Astrocyte (in vitro differentiated cells and primary cell): ENCODE measurements around the gene ANXA1. TPM values are rescaled to one million over a fixed set of nuclear protein-coding genes. Genes with fewer than 3 reads are reported as not detected.
A peak's percentile ranks its signal among the peaks of the same experiment; 100 is the strongest.

ENCODE experiments used
- DNase-seq: peaks from one replicate; pipeline ENCODE4 v3.0.0-alpha.2; 2010; ENCODE audit warnings: low read depth
- FAIRE-seq: peaks from 2 replicates; lab custom pipeline; 2011; peaks lifted over from hg19 to GRCh38; lab: Jason Lieb, UNC
- H2AFZ ChIP-seq: 2 replicates; pipeline ENCODE4 v1.6.0; 2012; ENCODE audit warnings: low read depth, low read length, inconsistent platforms
- H3K27ac ChIP-seq: 2 replicates; pipeline ENCODE4 v1.5.1; 2011; ENCODE audit warnings: low read depth, low read length, inconsistent platforms
- H3K27me3 ChIP-seq: 2 replicates; pipeline ENCODE4 v1.6.0; 2011; ENCODE audit warnings: low read length, inconsistent platforms; ENCODE audit not compliant: insufficient read depth
- H3K36me3 ChIP-seq: 2 replicates; pipeline ENCODE4 v1.5.1; 2011; ENCODE audit warnings: low read length, inconsistent platforms; ENCODE audit not compliant: insufficient read depth
- H3K4me1 ChIP-seq: 2 replicates; pipeline ENCODE4 v1.5.1; 2011; ENCODE audit warnings: low read length, inconsistent platforms; ENCODE audit not compliant: insufficient read depth
- H3K4me2 ChIP-seq: 2 replicates; pipeline ENCODE4 v1.6.0; 2012; ENCODE audit warnings: low read length, inconsistent platforms
- H3K4me3 ChIP-seq: 2 replicates; pipeline ENCODE4 v1.5.1; 2011; ENCODE audit warnings: low read depth, mild to moderate bottlenecking, low read length, inconsistent platforms; ENCODE audit not compliant: insufficient read depth
- H3K79me2 ChIP-seq: 2 replicates; pipeline ENCODE4 v1.6.0; 2012; ENCODE audit warnings: mild to moderate bottlenecking, low read length, inconsistent platforms; ENCODE audit not compliant: insufficient read depth
- H3K9ac ChIP-seq: 2 replicates; pipeline ENCODE4 v1.6.0; 2012; ENCODE audit warnings: mild to moderate bottlenecking, low read length, inconsistent platforms
- H3K9me3 ChIP-seq: 2 replicates; pipeline ENCODE4 v1.5.1; 2012; ENCODE audit warnings: low read depth, mild to moderate bottlenecking, low read length, inconsistent platforms; ENCODE audit not compliant: insufficient read depth
- H4K20me1 ChIP-seq: 2 replicates; pipeline ENCODE4 v1.6.0; 2012; ENCODE audit warnings: low read length, inconsistent platforms; ENCODE audit not compliant: insufficient read depth
- H3K27ac Mint-ChIP-seq: one replicate; pipeline ENCODE4 v1.8.0; 2021; ENCODE audit warnings: mild to moderate bottlenecking, mixed read lengths; ENCODE audit not compliant: unreplicated experiment
- H3K27me3 Mint-ChIP-seq: one replicate; pipeline ENCODE4 v1.8.0; 2021; ENCODE audit warnings: low read depth, mixed read lengths; ENCODE audit not compliant: unreplicated experiment
- H3K36me3 Mint-ChIP-seq: one replicate; pipeline ENCODE4 v1.8.0; 2021; ENCODE audit warnings: low read depth, mixed read lengths; ENCODE audit not compliant: unreplicated experiment
- H3K4me1 Mint-ChIP-seq: one replicate; pipeline ENCODE4 v1.8.0; 2021; ENCODE audit warnings: low read depth, mixed read lengths; ENCODE audit not compliant: unreplicated experiment
- H3K4me3 Mint-ChIP-seq: one replicate; pipeline ENCODE4 v1.8.0; 2021; ENCODE audit warnings: mild to moderate bottlenecking, moderate library complexity, mixed read lengths; ENCODE audit not compliant: unreplicated experiment
- H3K9me3 Mint-ChIP-seq: one replicate; pipeline ENCODE4 v1.8.0; 2021; ENCODE audit warnings: mild to moderate bottlenecking, mixed read lengths; ENCODE audit not compliant: unreplicated experiment
- CTCF ChIP-seq: IDR thresholded peaks from 2 replicates; pipeline ENCODE4 v1.5.1; 2011; ENCODE audit warnings: low read depth, mild to moderate bottlenecking, inconsistent platforms, low read length, moderate library complexity; ENCODE audit not compliant: insufficient read depth
- EZH2 ChIP-seq: IDR thresholded peaks from 2 replicates; pipeline ENCODE4 v1.6.1; 2012; ENCODE audit warnings: mild to moderate bottlenecking, low read length, inconsistent platforms; ENCODE audit not compliant: insufficient read depth
- total RNA-seq: library from RNA; stranded (reverse); gene quantifications from 2 replicates; pipeline ENCODE4 v1.2.1, GENCODE V29; 2021

Gene ANXA1
- total RNA-seq, 1 donor from 2014 or later, result 637 TPM

DNA sequence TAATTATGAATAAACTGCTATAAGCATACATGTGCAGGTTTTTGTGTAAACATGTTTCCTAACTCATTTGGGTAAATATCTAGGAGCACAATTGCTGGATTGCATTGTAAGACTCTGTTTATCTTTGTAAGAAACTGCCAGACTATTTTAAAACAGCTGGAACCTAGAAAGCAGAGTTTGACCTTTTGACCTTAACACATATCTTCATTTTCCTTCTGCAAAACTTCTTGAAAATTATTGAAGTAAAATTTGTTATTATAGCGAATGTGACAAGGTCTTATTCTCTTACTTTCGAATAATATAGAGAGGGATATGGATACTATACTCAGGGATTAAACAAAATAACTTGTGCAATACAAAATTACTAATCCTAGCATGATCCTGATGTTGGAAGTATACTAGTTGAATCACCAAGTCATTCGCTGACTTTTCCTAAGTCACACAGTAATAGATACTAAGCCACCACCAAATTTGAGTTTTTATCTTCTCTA is 3.2 kb upstream of the ANXA1 start:
- H3K27ac Mint-ChIP-seq, result peak overlapping the region; percentile 93
- H3K36me3 ChIP-seq, result no peaks in the 10 kb centered on the region
- H3K9me3 Mint-ChIP-seq, result no peaks in the 10 kb centered on the region
- H3K27me3 ChIP-seq, result no peaks in the 10 kb centered on the region
- peak overlapping the region; percentile 5 for H3K4me3 ChIP-seq
- no peaks in the 10 kb centered on the region for H3K9me3 ChIP-seq
- H3K4me1 Mint-ChIP-seq, result peaks cover 54% of the 10 kb centered on the region
- H3K4me1 ChIP-seq, result peaks cover 34% of the 10 kb centered on the region
- FAIRE-seq (peak; percentile 80), DNase-seq (no peak)
- H3K4me3 Mint-ChIP-seq, result no peak overlapping the region
- peaks cover 2% of the 10 kb centered on the region for H3K36me3 Mint-ChIP-seq
- H4K20me1 ChIP-seq, result peaks cover 7% of the 10 kb centered on the region
- H3K79me2 ChIP-seq, result peaks cover 26% of the 10 kb centered on the region
- H3K4me2 ChIP-seq, result peak overlapping the region; percentile 75
- peak overlapping the region; percentile 63 for H3K9ac ChIP-seq
- peak overlapping the region; percentile 86 for H3K27ac ChIP-seq
- TF ChIP-seq CTCF (no peak), EZH2 (no peak)
- no peak overlapping the region for H2AFZ ChIP-seq
- H3K27me3 Mint-ChIP-seq, result no peaks in the 10 kb centered on the region

GRCh38 chr9:73149371-73150067 is 2.1 kb upstream of the ANXA1 start:
- Mint-ChIP-seq H3K4me1 (peaks cover 52% of the 10 kb centered on the region), H3K36me3 (peaks cover 4% of the 10 kb centered on the region), H3K27me3 (no peaks in the 10 kb centered on the region), H3K4me3 (peak overlapping the region; percentile 64), H3K9me3 (no peaks in the 10 kb centered on the region), H3K27ac (peak overlapping the region; percentile 93)
- H3K9me3 ChIP-seq, result no peaks in the 10 kb centered on the region
- H3K4me1 ChIP-seq, result peaks cover 35% of the 10 kb centered on the region
- peak; percentile 91 for FAIRE-seq
- H3K9ac ChIP-seq, result peak overlapping the region; percentile 63
- no peak for TF ChIP-seq CTCF
- no peak for TF ChIP-seq EZH2
- peak overlapping the region; percentile 86 for H3K27ac ChIP-seq
- H3K79me2 ChIP-seq, result peaks cover 37% of the 10 kb centered on the region
- H3K36me3 ChIP-seq, result peaks cover under 1% of the 10 kb centered on the region
- H3K27me3 ChIP-seq, result no peaks in the 10 kb centered on the region
- H3K4me2 ChIP-seq, result peak overlapping the region; percentile 75
- DNase-seq, result peak; percentile 89
- H4K20me1 ChIP-seq, result peaks cover 17% of the 10 kb centered on the region
- peak overlapping the region; percentile 5 for H3K4me3 ChIP-seq
- no peak overlapping the region for H2AFZ ChIP-seq

GRCh38 chr9:73152543-73152844 is 829 bp downstream of the ANXA1 start:
- H3K27me3 Mint-ChIP-seq, result no peaks in the 10 kb centered on the region
- H3K9me3 Mint-ChIP-seq, result no peaks in the 10 kb centered on the region
- Histone ChIP-seq H3K4me3 (peak overlapping the region; percentile 95), H3K79me2 (peaks cover 66% of the 10 kb centered on the region), H3K27ac (peak overlapping the region; percentile 92), H3K27me3 (no peaks in the 10 kb centered on the region), H4K20me1 (peaks cover 39% of the 10 kb centered on the region), H3K9me3 (no peaks in the 10 kb centered on the region), H3K9ac (peak overlapping the region; percentile 95), H3K4me2 (peak overlapping the region; percentile 83), H2AFZ (no peak overlapping the region), H3K36me3 (peaks cover 16% of the 10 kb centered on the region), H3K4me1 (peaks cover 47% of the 10 kb centered on the region)
- peaks cover 5% of the 10 kb centered on the region for H3K36me3 Mint-ChIP-seq
- H3K4me1 Mint-ChIP-seq, result peaks cover 50% of the 10 kb centered on the region
- FAIRE-seq (peak; percentile 55), DNase-seq (peak; percentile 74)
- peak overlapping the region; percentile 96 for H3K4me3 Mint-ChIP-seq
- TF ChIP-seq EZH2, result no peak
- no peak for TF ChIP-seq CTCF
- peak overlapping the region; percentile 96 for H3K27ac Mint-ChIP-seq
